GM18498 (cell line): ENCODE measurements around the gene HLX.

Source experiments
- ATAC-seq: cut with Tn5 transposase; IDR thresholded peaks from one replicate; pipeline ENCODE4 v1.9.1; 2021; ENCODE audit warnings: mild to moderate bottlenecking, moderate library complexity; ENCODE audit not compliant: unreplicated experiment

Gene HLX

DNA sequence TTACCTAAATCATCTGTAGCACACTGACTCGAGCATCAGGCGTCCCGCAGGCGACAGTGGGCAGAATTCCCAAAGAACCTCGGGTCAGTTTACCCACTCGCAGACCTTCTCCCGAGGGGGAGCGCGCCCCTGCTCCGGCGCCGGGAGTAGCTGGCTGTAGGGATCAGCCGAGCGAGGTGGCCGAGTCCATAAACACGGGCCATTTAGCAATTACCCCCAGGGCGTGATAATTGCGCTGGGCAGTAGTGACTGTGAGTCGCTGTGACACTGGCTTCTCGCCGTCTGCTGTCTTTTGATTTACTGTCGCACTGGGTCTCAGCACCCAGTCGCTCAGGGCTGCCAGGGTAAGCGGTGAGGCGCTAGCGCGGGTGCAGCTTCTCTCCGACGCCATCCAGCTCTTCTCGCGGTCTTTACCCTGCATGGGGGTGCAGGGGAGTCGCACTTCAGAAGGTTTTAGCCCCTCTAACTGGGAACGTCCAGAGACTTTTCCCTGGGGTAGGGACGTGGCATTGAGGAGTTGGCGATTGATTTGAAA, 16.2 kb downstream of the HLX start:
- no peak for ATAC-seq

DNA sequence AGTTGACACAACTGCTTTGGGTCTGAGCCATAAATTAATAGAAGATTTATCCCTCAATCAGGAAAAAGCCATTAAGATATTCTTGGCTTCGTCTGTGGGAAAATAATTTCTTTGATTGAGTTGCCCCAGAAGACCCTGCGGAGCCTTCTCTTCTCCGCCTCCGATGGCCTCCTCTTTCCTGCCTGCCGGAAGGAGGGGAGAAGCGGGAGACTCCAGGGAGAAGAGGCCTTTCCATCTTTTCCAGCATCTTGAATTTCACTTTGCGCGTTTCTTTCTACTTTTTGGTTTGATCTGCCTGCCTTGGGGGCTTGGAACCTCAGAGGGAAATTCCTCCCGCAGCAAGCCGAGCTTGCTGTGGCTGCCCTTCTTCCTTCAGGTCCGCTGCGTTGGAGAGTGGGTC, 16.8 kb downstream of the HLX start:
- ATAC-seq, result no peak

GRCh38 chr1:220900842-220901241, 21.6 kb downstream of the HLX start:
- ATAC-seq, result no peak

DNA sequence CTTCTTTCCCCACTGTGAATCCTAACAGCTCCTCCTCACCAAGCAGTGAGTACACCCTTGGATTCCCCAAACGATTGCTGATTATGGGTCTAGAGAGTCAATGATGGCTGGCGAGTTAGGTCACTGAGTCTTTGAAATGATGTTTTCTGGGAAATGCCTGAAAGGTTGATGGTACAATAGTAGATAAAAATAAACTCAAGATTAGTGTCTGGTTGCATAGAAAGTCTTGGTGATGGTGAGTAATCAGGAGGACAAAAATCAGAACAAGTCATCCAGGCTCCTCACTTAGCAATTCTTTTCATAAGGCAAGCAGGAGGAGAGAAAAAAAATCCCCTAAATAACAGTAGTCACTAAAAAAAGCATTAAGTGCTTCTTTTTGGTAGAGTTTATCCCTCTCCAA, 22.6 kb downstream of the HLX start:
- no peak for ATAC-seq

- ATAC-seq, result no peak
Measured at GRCh38 chr1:220902916-220903315, 23.7 kb downstream of the HLX start.

DNA sequence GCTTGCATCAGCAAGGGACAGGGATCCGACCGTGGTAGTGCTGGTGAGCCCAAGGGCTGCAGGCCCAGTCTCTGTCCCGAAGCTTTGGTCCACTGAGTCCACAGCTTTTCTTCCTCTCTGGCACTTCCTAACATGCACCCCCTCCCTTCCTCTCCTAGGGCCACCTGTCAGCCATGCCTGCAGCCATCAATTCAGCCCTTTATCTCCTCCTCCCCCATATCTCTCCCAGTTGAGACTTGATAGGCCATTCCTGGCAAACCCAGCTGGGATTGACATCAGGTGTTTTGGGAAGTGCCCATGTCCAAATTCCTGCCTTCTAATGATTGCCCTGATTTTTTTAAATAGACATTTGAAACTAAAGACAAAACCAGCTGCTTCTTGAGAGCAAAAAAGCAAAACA, 25.6 kb downstream of the HLX start:
- no peak for ATAC-seq

GRCh38 chr1:220905650-220906560, 26.7 kb downstream of the HLX start:
- no peak for ATAC-seq

GRCh38 chr1:220906561-220907334, 27.5 kb downstream of the HLX start:
- ATAC-seq, result no peak

DNA sequence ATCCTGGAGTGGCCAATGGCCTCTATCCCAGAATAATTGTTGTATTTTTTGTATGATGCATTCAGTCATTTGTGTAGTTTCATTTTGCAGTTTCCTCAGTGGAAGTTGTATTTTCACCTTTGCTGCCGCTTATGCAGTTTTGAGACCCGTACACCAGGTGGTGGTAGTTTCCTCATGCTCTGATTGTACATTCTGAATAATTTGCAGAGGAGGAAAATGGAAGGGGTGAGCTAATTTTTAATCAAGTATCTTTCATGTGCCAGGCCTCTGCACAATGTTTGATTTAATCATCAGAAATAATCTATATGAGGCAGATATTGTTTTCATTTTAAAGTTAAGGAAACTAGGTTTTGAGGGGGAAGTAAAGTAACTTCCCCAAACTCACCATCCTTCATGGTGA, 29.5 kb downstream of the HLX start:
- no peak for ATAC-seq

DNA sequence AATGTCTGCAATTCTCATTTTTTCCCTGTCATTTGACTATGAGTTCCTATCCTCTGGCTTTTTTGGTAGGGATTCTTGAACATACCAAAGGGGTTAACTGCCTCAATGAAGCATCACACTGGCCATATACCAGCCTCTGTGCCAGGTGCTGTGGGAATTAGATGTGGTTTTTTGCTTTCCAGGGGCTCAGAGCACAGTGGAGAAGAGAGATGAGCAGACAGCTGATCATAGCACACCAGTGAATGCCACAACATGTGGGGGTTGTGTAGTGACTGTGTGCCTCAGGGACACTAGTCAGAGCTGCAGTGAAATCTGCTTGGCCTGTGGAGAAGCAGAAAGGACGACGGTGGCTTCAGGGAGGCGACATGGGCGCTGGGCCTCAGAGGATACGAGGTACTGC, 30.8 kb downstream of the HLX start:
- no peak for ATAC-seq

GRCh38 chr1:220914283-220915116, 35.3 kb downstream of the HLX start:
- ATAC-seq, result no peak

DNA sequence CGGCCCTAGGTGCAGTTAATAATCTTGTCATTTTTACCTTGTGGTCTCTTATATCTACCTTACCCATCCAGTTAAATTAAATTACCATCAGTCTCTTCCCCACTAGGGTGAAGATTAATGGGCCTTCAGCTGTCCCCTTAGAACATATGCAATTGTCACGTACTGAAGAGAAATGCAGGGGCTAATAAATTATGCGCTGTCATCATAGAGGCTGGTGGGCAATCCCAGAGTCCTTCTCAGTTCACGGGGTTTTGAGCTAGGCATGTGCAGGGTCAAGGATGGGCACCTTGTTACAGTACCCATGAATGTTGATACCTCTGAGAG, 35.8 kb downstream of the HLX start:
- no peak for ATAC-seq

DNA sequence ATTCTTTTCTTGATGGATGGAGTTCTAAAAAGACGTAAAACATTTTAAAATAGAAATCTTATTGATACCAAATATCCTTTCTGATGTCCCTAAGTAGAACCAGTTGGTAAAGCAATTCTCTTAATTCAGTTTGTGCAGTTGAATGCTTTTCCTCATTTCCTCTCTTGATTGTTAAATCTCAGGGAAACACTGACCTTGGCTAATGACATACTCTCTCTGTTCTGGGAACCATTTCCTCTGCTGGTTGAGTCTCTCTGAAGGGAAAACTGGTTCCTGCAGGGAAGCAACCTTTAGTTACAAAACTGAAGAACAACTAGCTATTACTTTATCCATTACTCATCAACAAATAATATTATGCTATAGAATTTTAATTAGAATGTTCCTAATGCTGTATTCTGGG, 36.7 kb downstream of the HLX start:
- ATAC-seq, result no peak

DNA sequence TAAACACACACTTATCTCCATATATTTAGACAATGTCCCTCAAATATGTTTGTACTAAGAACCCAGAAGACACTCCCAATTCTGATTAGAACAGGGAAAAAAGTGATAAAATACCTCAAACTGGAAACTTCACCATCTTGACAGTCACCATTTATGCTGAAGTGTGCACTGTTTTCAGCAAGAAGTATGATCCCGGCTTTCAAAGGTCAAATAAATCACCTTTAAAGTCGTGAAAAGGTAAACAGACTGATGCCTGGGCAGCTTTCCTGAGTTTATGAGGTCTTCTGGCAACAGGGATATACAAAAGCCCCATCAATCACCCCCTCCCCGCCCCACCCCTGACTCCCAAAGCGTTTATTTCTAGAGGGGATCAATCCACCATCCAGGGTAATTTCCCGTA, 37.9 kb downstream of the HLX start:
- ATAC-seq, result no peak

DNA sequence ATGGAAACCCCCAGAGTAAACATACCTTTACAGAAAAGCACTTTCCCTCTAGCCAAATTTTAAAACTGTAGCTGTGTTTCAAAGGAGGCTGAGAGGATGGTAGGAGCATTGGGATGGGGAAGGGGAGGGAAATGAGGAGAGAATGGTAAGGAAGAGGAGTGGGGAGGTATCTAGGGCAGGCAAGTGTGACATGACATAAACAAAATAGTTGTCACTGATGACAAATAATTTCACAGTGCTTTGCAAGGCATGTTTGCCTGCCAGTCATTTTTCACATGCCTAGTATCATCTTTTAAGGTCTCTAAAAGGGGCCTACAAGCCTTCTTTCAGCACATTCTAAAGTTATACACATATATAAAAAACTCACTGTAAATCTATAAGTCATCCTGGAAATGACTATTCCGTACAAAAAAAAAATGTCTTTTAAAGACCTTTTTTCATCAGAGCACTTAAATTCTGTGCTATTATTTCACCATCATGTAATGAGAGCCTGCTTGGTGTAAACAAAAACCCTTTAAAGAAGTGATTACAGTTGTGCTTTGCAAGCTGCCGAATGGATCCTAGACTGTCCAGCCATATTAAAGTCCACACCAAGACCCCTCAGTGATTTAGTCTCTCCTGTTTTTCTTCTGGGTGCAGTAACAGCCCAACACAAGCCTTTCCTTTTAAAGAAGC, 38.4 kb downstream of the HLX start:
- no peak for ATAC-seq

DNA sequence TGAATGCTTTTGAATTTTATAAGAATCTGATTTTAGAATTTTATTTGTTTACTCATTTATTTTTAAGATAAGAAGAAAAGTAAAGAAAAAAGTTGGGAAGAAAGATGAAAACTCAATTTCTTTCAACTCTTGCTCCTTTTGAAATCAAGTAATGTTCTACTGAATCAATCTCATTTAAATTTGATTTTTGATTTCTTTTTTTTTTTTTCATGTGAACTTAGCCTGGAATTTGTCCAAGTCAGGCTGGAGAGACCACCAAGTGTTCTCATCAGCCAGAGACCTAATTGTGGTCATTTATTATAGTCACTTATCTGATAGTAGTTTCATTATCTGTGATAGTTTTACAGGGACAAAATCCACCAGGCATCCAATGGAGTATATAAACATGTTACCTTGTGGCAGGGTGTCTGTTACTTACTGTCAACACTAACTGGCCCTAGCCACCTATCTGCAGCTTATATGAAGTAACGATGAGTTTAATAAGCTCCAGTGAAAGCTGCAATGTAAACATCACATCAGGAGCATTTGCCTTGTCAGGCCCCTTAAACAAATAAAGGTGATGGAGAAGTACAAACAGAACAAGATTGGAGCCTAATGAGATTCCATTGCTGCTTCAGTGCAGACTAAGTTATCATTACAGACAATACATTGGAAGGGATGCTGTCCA, 39.2 kb downstream of the HLX start:
- ATAC-seq, result no peak

DNA sequence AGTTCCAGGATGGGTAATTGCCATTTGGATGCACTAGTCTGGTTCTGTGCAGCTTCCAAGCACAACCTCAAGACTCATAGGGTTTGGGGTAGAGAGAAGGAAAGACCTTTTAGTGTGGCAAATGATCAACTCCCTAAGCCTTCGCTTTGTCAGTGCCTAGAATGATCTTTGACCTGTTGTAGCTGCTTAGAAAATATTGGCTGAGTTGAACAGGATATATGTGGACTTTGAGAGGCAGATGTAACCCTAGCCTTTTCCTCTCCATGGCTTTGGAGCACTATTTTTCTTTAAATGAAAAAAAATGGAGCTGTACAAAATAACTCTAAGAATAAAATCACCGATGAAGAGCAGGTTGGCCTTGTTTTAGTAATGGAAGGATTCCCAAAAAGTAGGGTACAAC, 41.7 kb downstream of the HLX start:
- no peak for ATAC-seq

GRCh38 chr1:220921498-220921897, 42.3 kb downstream of the HLX start:
- no peak for ATAC-seq

- no peak for ATAC-seq
Measured at GRCh38 chr1:220921971-220922635, 42.9 kb downstream of the HLX start.

DNA sequence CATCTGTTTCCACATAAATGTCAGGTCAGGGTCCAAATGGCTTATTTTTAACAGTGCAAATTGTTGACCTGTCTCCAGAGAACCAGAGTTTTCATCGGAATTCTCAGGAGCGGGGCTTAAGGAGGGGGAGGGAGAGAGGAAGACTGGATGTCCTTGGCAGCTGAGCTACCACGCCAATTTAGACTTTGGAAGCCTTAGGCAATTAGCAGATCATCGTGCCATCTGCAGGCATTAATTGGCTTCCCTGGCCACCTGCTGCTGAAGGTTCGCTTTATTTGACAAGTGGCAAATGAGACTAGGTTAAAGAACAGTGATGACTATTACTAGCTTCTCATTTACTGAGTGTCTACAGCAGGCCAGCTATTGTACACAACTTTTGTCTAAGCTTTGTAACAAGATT, 43.7 kb downstream of the HLX start:
- no peak for ATAC-seq
